Activated CD4-positive, alpha-beta memory T cell treated with anti-CD3 and anti-CD28 coated beads for 36 hours (primary cell): ENCODE data around the gene WTAP. TPM values are rescaled to one million over a fixed set of nuclear protein-coding genes. Genes with fewer than 3 reads are reported as not detected.

ENCODE experiments used
- CTCF ChIA-PET: fragments of 350-600 bp; sonication (Branson Sonifier 250); formaldehyde crosslinking; loops from one replicate; lab custom pipeline; 2021; ENCODE audit warnings: antibody characterized with exemption, inconsistent platforms; lab: Charles Lee
- POLR2A ChIA-PET: fragments of 350-600 bp; sonication (Branson Sonifier 250); formaldehyde crosslinking; loops from one replicate; lab custom pipeline; 2021; ENCODE audit warnings: antibody characterized with exemption; lab: Charles Lee
- DNase-seq: peaks from one replicate; pipeline ENCODE4 v3.0.0-alpha.2; 2020
- H3K27ac Mint-ChIP-seq: one replicate; pipeline ENCODE4 v1.8.0; 2021; ENCODE audit warnings: mixed read lengths
- H3K27me3 Mint-ChIP-seq: one replicate; pipeline ENCODE4 v1.8.0; 2021; ENCODE audit warnings: mixed read lengths
- H3K36me3 Mint-ChIP-seq: one replicate; pipeline ENCODE4 v1.8.0; 2021; ENCODE audit warnings: mixed read lengths
- H3K4me1 Mint-ChIP-seq: one replicate; pipeline ENCODE4 v1.8.0; 2021; ENCODE audit warnings: low read depth, mixed read lengths
- H3K4me3 Mint-ChIP-seq: one replicate; pipeline ENCODE4 v1.8.0; 2021; ENCODE audit warnings: mild to moderate bottlenecking, mixed read lengths
- H3K9me3 Mint-ChIP-seq: one replicate; pipeline ENCODE4 v1.8.0; 2021; ENCODE audit warnings: mixed read lengths
- intact Hi-C: fragments of 100-400 bp; cut with micrococcal nuclease; formaldehyde crosslinking; loops from one replicate; pipeline ENCODE4 v1.15.1; 2023
- total RNA-seq, 2 experiments: library from RNA; stranded (reverse); gene quantifications; one replicate each; pipeline ENCODE4 v1.2.3, GENCODE V29; 2021

WTAP gene
- total RNA-seq = 10 to 100 TPM; 87.6 to 90.2 TPM

- ChIA-PET CTCF (interaction anchor here (0.9 to 1.7 kb wide), 5 partner anchors 8 to 203 kb away, joined by 3 to 8 read pairs (median 4); partner anchors contain the start of gene ACAT2), POLR2A (interaction anchor here (0.6 to 8.0 kb wide), 14 partner anchors 11 to 254 kb away, joined by 3 to 90 read pairs (median 4); partner anchors contain the start of genes ACAT2, MRPL18, SOD2 and TCP1)
- intact Hi-C loops = loop anchor here (1.0 to 5.0 kb wide), 6 partner anchors 35 to 735 kb away; partner anchors contain the start of genes ACAT2, IGF2R and TCP1
- peak; percentile 98 for DNase-seq
- peak within 1 kb of the TSS; percentile 95 for H3K4me3 Mint-ChIP-seq
- H3K27me3 Mint-ChIP-seq = no peaks in the 10 kb centered on the region
- H3K36me3 Mint-ChIP-seq = peaks cover 40% of the 10 kb centered on the region
- H3K9me3 Mint-ChIP-seq = no peaks in the 10 kb centered on the region
- H3K27ac Mint-ChIP-seq = peak within 1 kb of the TSS; percentile 98
- H3K4me1 Mint-ChIP-seq = peaks cover 47% of the 10 kb centered on the region
These were observed at the start of gene WTAP for GRCh38 chr6:159726918-159727716. TSS of gene WTAP (plus strand) at chr6:159727506. CDS start at chr6:159736266, 8,760 bp downstream.

GRCh38 chr6:159677506-159678165, 49.7 kb upstream of the WTAP start:
- intact Hi-C loops = no loop called here
- POLR2A ChIA-PET = interaction anchor here (0.6 to 0.7 kb wide), 2 partner anchors 20 to 420 kb away, joined by 3 read pairs; no protein-coding TSS in a partner anchor
- peaks cover 44% of the 10 kb centered on the region for H3K36me3 Mint-ChIP-seq

GRCh38 chr6:159678574-159678973, 48.7 kb upstream of the WTAP start:
- no peak for DNase-seq
- H3K4me1 Mint-ChIP-seq = peaks cover 36% of the 10 kb centered on the region
- H3K27me3 Mint-ChIP-seq = no peaks in the 10 kb centered on the region
- intact Hi-C loops = no loop called here
- POLR2A ChIA-PET = interaction anchor here (0.6 to 1.9 kb wide), 3 partner anchors 15 to 421 kb away, joined by 3 to 6 read pairs (median 3); partner anchors contain the start of gene SOD2
- no peak overlapping the region for H3K4me3 Mint-ChIP-seq
- CTCF ChIA-PET = no interaction called here
- H3K9me3 Mint-ChIP-seq = peaks cover 9% of the 10 kb centered on the region
- peaks cover 43% of the 10 kb centered on the region for H3K36me3 Mint-ChIP-seq
- H3K27ac Mint-ChIP-seq = no peak overlapping the region

More at GRCh38 chr6:159677506-159678165, 49.7 kb upstream of the WTAP start:
- Mint-ChIP-seq H3K4me1 (peaks cover 36% of the 10 kb centered on the region), H3K9me3 (peaks cover 9% of the 10 kb centered on the region), H3K27ac (no peak overlapping the region), H3K27me3 (no peaks in the 10 kb centered on the region), H3K4me3 (no peak overlapping the region)
- CTCF ChIA-PET = no interaction called here
- DNase-seq = no peak

GRCh38 chr6:159679091-159680077, 47.9 kb upstream of the WTAP start:
- peak; percentile 69 for DNase-seq
- Mint-ChIP-seq H3K36me3 (peaks cover 46% of the 10 kb centered on the region), H3K27me3 (no peaks in the 10 kb centered on the region), H3K27ac (peak overlapping the region; percentile 83), H3K4me1 (peaks cover 36% of the 10 kb centered on the region), H3K9me3 (peaks cover 9% of the 10 kb centered on the region), H3K4me3 (no peak overlapping the region)
- CTCF ChIA-PET = interaction anchor here (0.9 to 1.6 kb wide), 6 partner anchors 82 to 575 kb away, joined by 3 to 7 read pairs (median 3); partner anchors contain the start of gene ACAT2
- POLR2A ChIA-PET = interaction anchor here (0.9 to 2.4 kb wide), 5 partner anchors 14 to 109 kb away, joined by 3 to 7 read pairs (median 6); partner anchors contain the start of genes SOD2 and WTAP
- intact Hi-C loops = loop anchor here (1.0 kb wide), 2 partner anchors 12 to 252 kb away; no protein-coding TSS in a partner anchor

- Mint-ChIP-seq H3K4me1 (peaks cover 36% of the 10 kb centered on the region), H3K27me3 (no peaks in the 10 kb centered on the region), H3K4me3 (no peak overlapping the region), H3K36me3 (peaks cover 49% of the 10 kb centered on the region), H3K27ac (peak overlapping the region; percentile 83), H3K9me3 (peaks cover 8% of the 10 kb centered on the region)
- ChIA-PET CTCF (interaction anchor here (0.9 to 1.6 kb wide), 6 partner anchors 81 to 576 kb away, joined by 3 to 7 read pairs (median 3); partner anchors contain the start of gene ACAT2), POLR2A (interaction anchor here (0.9 to 2.4 kb wide), 5 partner anchors 14 to 108 kb away, joined by 3 to 7 read pairs (median 6); partner anchors contain the start of genes SOD2 and WTAP)
- DNase-seq = no peak
- intact Hi-C loops = loop anchor here (1.0 kb wide), 1 partner anchor 11 kb away; no protein-coding TSS in a partner anchor
These were observed 47.2 kb upstream of the WTAP start for GRCh38 chr6:159680104-159680503.

- POLR2A ChIA-PET = interaction anchor here (0.6 to 2.4 kb wide), 4 partner anchors 12 to 99 kb away, joined by 3 to 9 read pairs (median 6); partner anchors contain the start of genes SOD2 and WTAP
These were observed 46.0 kb upstream of the WTAP start for GRCh38 chr6:159681191-159681880.

GRCh38 chr6:159682295-159682694, 45.0 kb upstream of the WTAP start:
- Mint-ChIP-seq H3K4me3 (no peak overlapping the region), H3K27ac (peak overlapping the region; percentile 52), H3K36me3 (peaks cover 50% of the 10 kb centered on the region), H3K27me3 (no peaks in the 10 kb centered on the region), H3K9me3 (no peaks in the 10 kb centered on the region), H3K4me1 (peaks cover 47% of the 10 kb centered on the region)
- DNase-seq = no peak
- intact Hi-C loops = no loop called here
- CTCF ChIA-PET = interaction anchor here (1.2 to 2.0 kb wide), 3 partner anchors 9 to 105 kb away, joined by 3 to 13 read pairs (median 4); no protein-coding TSS in a partner anchor
- POLR2A ChIA-PET = interaction anchor here (0.6 to 1.9 kb wide), 5 partner anchors 11 to 248 kb away, joined by 3 to 9 read pairs (median 3); partner anchors contain the start of genes SOD2 and WTAP

More at GRCh38 chr6:159681191-159681880, 46.0 kb upstream of the WTAP start:
- peak overlapping the region; percentile 29 for H3K27ac Mint-ChIP-seq
- peaks cover 51% of the 10 kb centered on the region for H3K36me3 Mint-ChIP-seq
- CTCF ChIA-PET = interaction anchor here (1.2 to 2.0 kb wide), 3 partner anchors 10 to 547 kb away, joined by 3 to 13 read pairs (median 4); no protein-coding TSS in a partner anchor
- H3K4me3 Mint-ChIP-seq = no peak overlapping the region
- DNase-seq = no peak
- peaks cover 2% of the 10 kb centered on the region for H3K9me3 Mint-ChIP-seq
- intact Hi-C loops = no loop called here
- no peaks in the 10 kb centered on the region for H3K27me3 Mint-ChIP-seq
- H3K4me1 Mint-ChIP-seq = peaks cover 39% of the 10 kb centered on the region

GRCh38 chr6:159682810-159683209, 44.5 kb upstream of the WTAP start:
- intact Hi-C loops = no loop called here
- ChIA-PET CTCF (interaction anchor here (1.3 to 2.0 kb wide), 2 partner anchors 9 to 104 kb away, joined by 3 to 13 read pairs; no protein-coding TSS in a partner anchor), POLR2A (interaction anchor here (0.6 to 1.9 kb wide), 4 partner anchors 10 to 248 kb away, joined by 3 to 9 read pairs (median 3); partner anchors contain the start of gene SOD2)
- H3K4me1 Mint-ChIP-seq = peaks cover 50% of the 10 kb centered on the region
- H3K27ac Mint-ChIP-seq = no peak overlapping the region
- H3K27me3 Mint-ChIP-seq = no peaks in the 10 kb centered on the region
- H3K36me3 Mint-ChIP-seq = peaks cover 53% of the 10 kb centered on the region
- H3K4me3 Mint-ChIP-seq = no peak overlapping the region
- H3K9me3 Mint-ChIP-seq = no peaks in the 10 kb centered on the region
- DNase-seq = no peak

GRCh38 chr6:159684013-159684304, 43.3 kb upstream of the WTAP start:
- Mint-ChIP-seq H3K4me3 (no peak overlapping the region), H3K4me1 (peaks cover 56% of the 10 kb centered on the region), H3K27me3 (no peaks in the 10 kb centered on the region), H3K36me3 (peaks cover 51% of the 10 kb centered on the region), H3K27ac (peak overlapping the region; percentile 33), H3K9me3 (no peaks in the 10 kb centered on the region)
- ChIA-PET POLR2A (no interaction called here), CTCF (no interaction called here)
- DNase-seq = no peak
- intact Hi-C loops = no loop called here

- H3K4me3 Mint-ChIP-seq = no peak overlapping the region
- no peak for DNase-seq
- ChIA-PET POLR2A (no interaction called here), CTCF (no interaction called here)
- H3K36me3 Mint-ChIP-seq = peaks cover 55% of the 10 kb centered on the region
- H3K27ac Mint-ChIP-seq = no peak overlapping the region
- no peaks in the 10 kb centered on the region for H3K27me3 Mint-ChIP-seq
- no peaks in the 10 kb centered on the region for H3K9me3 Mint-ChIP-seq
- H3K4me1 Mint-ChIP-seq = peaks cover 50% of the 10 kb centered on the region
- intact Hi-C loops = no loop called here
These were observed 41.3 kb upstream of the WTAP start for GRCh38 chr6:159686040-159686439.
